Measurements from ENCODE around the gene TNFRSF25. TPM values are rescaled to one million over a fixed set of nuclear protein-coding genes. Genes with fewer than 3 reads are reported as not detected.
"Not testable (repeated sequence)": the region's sequence is repeated elsewhere in the genome, so short reads cannot be mapped to it uniquely, and the experiment has no call there.

The TNFRSF25 gene
- polyA plus RNA-seq, 1 of the 3 experiments (the other 2 are of a cell fraction): 20.8 TPM

DNA sequence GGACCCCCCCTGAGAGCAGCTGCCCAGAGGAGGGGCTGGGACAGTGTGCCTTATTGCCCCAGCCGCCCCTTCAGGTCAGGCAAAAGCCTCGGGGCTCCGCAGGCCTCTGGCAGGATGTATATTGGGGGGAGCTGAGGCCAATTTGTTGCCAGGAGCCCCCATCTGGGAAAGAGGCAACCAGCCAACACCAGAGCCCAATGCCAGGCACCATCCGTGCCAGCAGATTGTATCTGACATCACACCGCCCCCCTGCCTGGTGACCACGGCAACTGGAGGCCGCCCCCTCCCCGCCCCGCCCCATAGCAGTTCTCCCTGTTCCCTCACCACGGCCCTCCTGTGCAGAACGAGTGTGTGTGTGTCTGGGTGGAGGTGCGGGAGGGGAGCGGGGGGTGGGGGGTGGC, 29.1 kb upstream of the TNFRSF25 start (continued):
- TF ChIP-seq JUND (IDR thresholded peaks at IDR 0.05) (no peak), MXI1 (IDR thresholded peaks at IDR 0.05; ENCODE audit: low read depth, low read length) (no peak; the same call in 1 of the 2 replicates), NRF1 (IDR thresholded peaks at IDR 0.05; ENCODE audit: low read depth, low read length) (no peak)

DNA sequence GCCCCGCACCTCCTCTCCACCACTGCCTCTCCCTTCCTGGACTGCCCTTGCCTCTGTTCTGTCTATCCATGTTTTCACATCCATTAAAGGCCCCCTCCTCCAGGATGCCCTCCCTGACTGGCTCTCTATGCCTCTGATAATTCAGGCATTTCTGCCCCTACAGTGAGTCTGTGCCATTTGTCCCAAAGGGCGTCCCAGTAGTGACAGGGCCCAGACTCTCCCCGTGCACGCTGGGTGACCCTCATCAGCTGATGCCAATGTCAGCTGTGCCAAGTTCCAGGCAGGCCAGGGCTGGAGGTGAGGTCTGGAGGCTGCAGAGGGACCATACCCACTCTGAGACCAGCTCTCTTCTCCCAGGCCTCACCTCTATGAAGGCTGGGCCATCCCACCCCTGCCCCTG, 28.7 kb upstream of the TNFRSF25 start:
- Histone ChIP-seq H3F3A (replicated peaks; ENCODE audit: insufficient read depth) (peaks cover 27% of the 10 kb centered on the region), H3K4me3 (ENCODE audit: low read depth in 2 of 2, low read length in 1 of 2) (no peak overlapping the region), H3K9ac (no peak overlapping the region), H3K27me3 (ENCODE audit: insufficient read depth) (no peaks in the 10 kb centered on the region), H4K20me1 (ENCODE audit: insufficient read depth) (no peaks in the 10 kb centered on the region), H3K27ac (ENCODE audit: low read depth in 2 of 2, low read length in 1 of 2) (peak overlapping the region in 1 of 2 experiments; percentile 79; a peak in 2 of 4 replicates), H3K9me2 (no peaks in the 10 kb centered on the region), H3K4me2 (no peak overlapping the region), H3K9me3 (no peaks in the 10 kb centered on the region), H3K79me2 (ENCODE audit: insufficient read depth) (peaks cover 21% of the 10 kb centered on the region; the same call in 1 of the 2 replicates), H3K4me1 (ENCODE audit: control insufficient read depth in 1 of 2, insufficient read depth in 2 of 2, low read depth in 1 of 2, low read length in 1 of 2) (peaks cover 0 to 69% of the 10 kb centered on the region in 2 experiments; a peak in 2 of 4 replicates), H3K36me3 (replicated peaks in 1 of 2; ENCODE audit: control insufficient read depth in 1 of 2, insufficient read depth in 2 of 2, low read length in 1 of 2) (no peaks in the 10 kb centered on the region), H2AFZ (ENCODE audit: low read depth) (no peak overlapping the region)
- ChIA-PET POLR2A (interaction anchor here (0.9 to 1.5 kb wide), 5 partner anchors 8 to 25 kb away, joined by 3 to 6 read pairs (median 4); no protein-coding TSS in a partner anchor), CTCF (interaction anchor here (0.9 to 5.8 kb wide), 7 partner anchors 9 to 108 kb away, joined by 3 to 60 read pairs (median 7); partner anchors contain the start of genes KLHL21, NOL9 and TAS1R1)
- TF ChIP-seq, protein P1, sequence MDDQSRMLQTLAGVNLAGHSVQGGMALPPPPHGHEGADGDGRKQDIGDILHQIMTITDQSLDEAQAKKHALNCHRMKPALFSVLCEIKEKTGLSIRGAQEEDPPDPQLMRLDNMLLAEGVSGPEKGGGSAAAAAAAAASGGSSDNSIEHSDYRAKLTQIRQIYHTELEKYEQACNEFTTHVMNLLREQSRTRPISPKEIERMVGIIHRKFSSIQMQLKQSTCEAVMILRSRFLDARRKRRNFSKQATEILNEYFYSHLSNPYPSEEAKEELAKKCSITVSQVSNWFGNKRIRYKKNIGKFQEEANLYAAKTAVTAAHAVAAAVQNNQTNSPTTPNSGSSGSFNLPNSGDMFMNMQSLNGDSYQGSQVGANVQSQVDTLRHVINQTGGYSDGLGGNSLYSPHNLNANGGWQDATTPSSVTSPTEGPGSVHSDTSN (IDR thresholded peaks at IDR 0.05): no peak
- no peak for TF ChIP-seq FOXM1 (IDR thresholded peaks at IDR 0.05; ENCODE audit: low read depth)
- TF ChIP-seq, protein P2, sequence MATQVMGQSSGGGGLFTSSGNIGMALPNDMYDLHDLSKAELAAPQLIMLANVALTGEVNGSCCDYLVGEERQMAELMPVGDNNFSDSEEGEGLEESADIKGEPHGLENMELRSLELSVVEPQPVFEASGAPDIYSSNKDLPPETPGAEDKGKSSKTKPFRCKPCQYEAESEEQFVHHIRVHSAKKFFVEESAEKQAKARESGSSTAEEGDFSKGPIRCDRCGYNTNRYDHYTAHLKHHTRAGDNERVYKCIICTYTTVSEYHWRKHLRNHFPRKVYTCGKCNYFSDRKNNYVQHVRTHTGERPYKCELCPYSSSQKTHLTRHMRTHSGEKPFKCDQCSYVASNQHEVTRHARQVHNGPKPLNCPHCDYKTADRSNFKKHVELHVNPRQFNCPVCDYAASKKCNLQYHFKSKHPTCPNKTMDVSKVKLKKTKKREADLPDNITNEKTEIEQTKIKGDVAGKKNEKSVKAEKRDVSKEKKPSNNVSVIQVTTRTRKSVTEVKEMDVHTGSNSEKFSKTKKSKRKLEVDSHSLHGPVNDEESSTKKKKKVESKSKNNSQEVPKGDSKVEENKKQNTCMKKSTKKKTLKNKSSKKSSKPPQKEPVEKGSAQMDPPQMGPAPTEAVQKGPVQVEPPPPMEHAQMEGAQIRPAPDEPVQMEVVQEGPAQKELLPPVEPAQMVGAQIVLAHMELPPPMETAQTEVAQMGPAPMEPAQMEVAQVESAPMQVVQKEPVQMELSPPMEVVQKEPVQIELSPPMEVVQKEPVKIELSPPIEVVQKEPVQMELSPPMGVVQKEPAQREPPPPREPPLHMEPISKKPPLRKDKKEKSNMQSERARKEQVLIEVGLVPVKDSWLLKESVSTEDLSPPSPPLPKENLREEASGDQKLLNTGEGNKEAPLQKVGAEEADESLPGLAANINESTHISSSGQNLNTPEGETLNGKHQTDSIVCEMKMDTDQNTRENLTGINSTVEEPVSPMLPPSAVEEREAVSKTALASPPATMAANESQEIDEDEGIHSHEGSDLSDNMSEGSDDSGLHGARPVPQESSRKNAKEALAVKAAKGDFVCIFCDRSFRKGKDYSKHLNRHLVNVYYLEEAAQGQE (IDR thresholded peaks at IDR 0.05; ENCODE audit: low read depth, low read length): no peak
- TF ChIP-seq MEF2A (IDR thresholded peaks at IDR 0.05; ENCODE audit: borderline replicate concordance, low read depth): no peak
- TF ChIP-seq MXI1 (IDR thresholded peaks at IDR 0.05; ENCODE audit: low read depth, low read length): peak; percentile 84
- 82% methylated on average over 2 of the region's 4 CpGs for WGBS (ENCODE audit: low lambda C conversion rate)
- DNase-seq: peak; percentile 67

DNA sequence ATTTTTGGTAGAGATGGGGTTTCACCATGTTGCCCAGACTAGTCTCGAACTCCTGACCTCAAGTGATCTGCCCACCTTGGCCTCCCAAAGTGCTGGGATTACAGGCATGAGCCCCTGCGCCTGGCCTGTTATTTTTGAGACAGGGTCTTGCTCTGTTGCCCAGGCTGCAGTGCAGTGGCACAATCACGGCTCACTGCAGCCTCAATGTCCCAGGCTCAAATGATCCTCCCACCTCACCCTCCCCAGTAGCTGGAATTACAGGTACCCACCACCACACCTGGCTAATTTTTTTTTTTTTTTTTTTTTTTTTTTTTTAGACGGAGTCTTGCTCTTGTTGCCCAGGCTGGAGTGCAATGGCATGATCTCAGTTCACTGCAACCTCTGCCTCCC, 27.9 kb upstream of the TNFRSF25 start:
- H2AFZ ChIP-seq (ENCODE audit: low read depth); DNase-seq; H3K4me2 ChIP-seq; H4K20me1 ChIP-seq (ENCODE audit: insufficient read depth); H3K4me3 ChIP-seq (ENCODE audit: low read depth in 2 of 2, low read length in 1 of 2); H3K27ac ChIP-seq (ENCODE audit: low read depth in 2 of 2, low read length in 1 of 2); H3K36me3 ChIP-seq (replicated peaks in 1 of 2; ENCODE audit: control insufficient read depth in 1 of 2, insufficient read depth in 2 of 2, low read length in 1 of 2); H3K9ac ChIP-seq; H3K9me2 ChIP-seq; H3K27me3 ChIP-seq (ENCODE audit: insufficient read depth); H3K9me3 ChIP-seq: not testable (repeated sequence)
- Histone ChIP-seq H3K79me2 (ENCODE audit: insufficient read depth) (peaks cover 29% of the 10 kb centered on the region; the same call in 1 of the 2 replicates), H3F3A (replicated peaks; ENCODE audit: insufficient read depth) (peaks cover 27% of the 10 kb centered on the region), H3K4me1 (ENCODE audit: control insufficient read depth in 1 of 2, insufficient read depth in 2 of 2, low read depth in 1 of 2, low read length in 1 of 2) (peaks cover 0 to 69% of the 10 kb centered on the region in 2 experiments; a peak in 2 of 4 replicates)
- POLR2A ChIA-PET: interaction anchor here (0.6 kb wide), 1 partner anchor 50 kb away, joined by 4 read pairs; no protein-coding TSS in a partner anchor
- CTCF ChIA-PET: interaction anchor here (1.7 to 16.2 kb wide), 3 partner anchors 12 to 61 kb away, joined by 5 to 439 read pairs (median 211); partner anchors contain the start of genes NOL9 and TAS1R1
- 88% methylated on average over 4 of the region's 4 CpGs for WGBS (ENCODE audit: low lambda C conversion rate)
